ENCODE data around the gene TMX2.

The TMX2 gene

DNA sequence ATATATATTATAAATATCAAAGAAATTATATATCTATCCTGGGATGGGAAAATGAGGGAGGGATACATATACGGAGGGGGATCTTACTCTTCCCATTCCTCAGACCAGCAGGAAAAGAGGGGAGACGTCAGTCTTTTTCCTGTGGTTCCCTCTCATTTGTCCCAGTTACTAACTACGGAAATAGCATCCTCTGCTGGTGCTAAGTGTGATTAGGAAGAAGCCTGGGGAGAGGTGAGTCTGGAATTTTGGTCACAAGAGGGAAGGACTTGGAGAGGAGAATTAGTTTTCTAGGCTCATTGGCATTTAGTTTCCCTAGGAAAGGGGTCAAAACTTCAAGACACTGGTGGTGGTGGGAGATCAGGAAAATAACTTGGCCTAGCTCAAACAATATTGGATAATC, 12.0 kb upstream of the TMX2 start:
- TF ChIP-seq GATA2 (IDR thresholded peaks at IDR 0.05; ENCODE audit: low read depth, low read length), result no peak
- TF ChIP-seq GATA3 (IDR thresholded peaks at IDR 0.05; ENCODE audit: low read depth, low read length), result no peak

DNA sequence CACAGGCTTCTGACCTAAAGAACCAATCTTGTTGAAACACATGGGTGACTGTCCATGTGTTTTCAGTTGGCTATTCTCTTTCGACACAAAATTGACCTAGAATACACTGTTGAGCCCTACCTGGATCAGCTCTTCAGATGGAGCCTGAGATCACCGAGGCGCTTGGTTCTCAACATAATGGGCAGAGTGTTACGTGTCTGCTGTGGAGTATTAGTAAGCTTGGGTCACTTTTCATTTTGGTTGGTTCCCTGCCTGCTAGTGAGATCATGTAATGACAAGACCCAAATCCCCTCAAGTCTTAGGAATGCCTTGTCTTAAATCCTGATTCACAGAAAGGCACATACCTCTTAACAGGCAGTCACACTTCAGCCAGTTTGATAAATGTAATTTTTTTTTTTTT, 9.1 kb upstream of the TMX2 start:
- TF ChIP-seq GATA2 (IDR thresholded peaks at IDR 0.05; ENCODE audit: low read depth, low read length) (no peak), GATA3 (IDR thresholded peaks at IDR 0.05; ENCODE audit: low read depth, low read length) (no peak)

DNA sequence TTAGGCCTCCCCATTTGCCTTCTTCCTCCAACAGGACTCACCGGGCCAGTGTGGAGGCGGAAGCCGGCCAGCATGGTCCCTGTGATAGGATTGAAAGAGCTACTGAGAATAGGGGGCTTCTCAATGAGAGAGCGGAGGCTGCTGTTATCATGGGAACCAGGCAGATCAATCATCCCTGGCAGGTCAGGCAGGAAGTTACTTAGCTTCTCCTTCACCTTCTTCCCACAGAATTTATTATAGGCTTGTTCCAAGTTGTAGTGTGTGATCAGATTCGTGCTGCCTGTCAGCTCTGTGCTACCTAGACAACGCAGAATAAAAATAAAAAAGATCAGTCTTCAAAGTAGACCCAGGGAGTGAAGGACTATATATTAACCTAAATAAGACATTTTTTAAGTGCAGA, 7.5 kb upstream of the TMX2 start:
- no peak for TF ChIP-seq GATA3 (IDR thresholded peaks at IDR 0.05; ENCODE audit: low read depth, low read length)
- TF ChIP-seq GATA2 (IDR thresholded peaks at IDR 0.05; ENCODE audit: low read depth, low read length), result no peak

DNA sequence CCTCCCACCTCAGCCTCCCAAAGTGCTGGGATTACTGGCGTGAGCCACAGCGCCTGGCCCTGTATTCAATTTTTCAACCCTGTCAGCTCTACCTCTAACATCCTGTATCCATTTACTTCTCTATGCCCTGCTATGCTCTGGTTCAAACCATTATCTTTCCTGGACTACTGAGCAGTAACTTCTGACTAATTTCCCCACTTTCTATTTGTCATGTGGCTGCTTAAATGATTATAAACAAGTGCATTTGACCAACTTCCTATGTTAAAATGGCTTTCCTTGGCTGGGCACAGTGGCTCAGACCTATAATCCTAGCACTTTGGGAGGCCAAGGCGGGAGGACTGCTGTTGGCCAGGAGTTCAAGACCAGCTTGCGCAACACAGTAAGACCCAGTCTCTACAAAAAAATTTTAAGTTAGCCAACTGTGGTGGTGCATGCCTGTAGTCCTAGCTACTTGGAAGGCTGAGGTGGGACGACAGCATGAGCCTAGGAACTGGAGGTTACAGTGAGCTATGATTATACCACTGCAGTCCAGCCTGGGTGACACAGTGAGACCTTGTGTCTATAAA, 2.5 kb upstream of the TMX2 start:
- TF ChIP-seq GATA2 (IDR thresholded peaks at IDR 0.05; ENCODE audit: low read depth, low read length) (no peak), GATA3 (IDR thresholded peaks at IDR 0.05; ENCODE audit: low read depth, low read length) (no peak)

DNA sequence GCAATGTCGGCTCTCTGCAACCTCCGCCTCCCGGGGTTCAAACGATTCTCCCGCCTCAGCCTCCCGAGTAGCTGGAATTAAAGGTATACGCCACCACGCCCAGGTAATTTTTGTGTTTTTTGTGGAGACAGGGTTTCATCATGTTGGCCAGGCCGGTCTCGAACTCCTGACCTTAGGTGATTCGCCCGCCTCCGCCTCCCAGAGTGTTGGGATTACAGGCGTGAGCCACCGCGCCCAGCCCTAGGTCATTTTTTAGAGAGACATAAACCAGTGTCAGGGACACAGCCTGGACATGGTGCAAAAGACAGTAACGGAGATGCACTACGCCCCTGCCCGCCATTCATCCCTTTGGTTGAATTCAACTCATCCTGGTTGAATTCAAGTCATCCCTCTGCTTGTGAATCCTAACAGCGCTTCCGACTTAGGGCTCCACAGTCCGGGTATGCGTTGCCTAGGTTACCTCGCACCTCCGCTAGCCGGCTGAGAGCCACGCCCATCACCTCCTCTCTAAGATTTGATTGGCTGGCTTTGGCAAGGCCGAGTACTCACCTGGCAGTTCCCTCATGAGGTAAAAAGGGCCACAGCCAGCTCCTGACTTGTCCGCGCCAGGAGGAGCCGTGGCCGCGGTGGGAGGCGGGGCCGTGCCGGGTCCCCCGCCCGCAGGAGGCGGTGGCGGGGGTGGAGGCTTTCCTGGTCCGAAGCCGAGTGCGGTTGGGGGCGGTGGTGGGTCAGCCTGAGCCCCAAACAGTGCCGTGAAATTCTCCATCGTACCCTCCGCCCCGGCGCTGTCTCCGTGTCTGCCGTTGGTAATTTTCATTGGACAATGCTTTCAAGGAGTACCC, 758 bp upstream of the TMX2 start, which contains the start of gene MED19:
Gene MED19, minus strand, starts transcription at position 802 of the 842 bp plus-strand sequence. Its CDS starts 36 bp downstream, at position 766.
- TF ChIP-seq GATA3 (IDR thresholded peaks at IDR 0.05; ENCODE audit: low read depth, low read length) (no peak), GATA2 (IDR thresholded peaks at IDR 0.05; ENCODE audit: low read depth, low read length) (no peak)

DNA sequence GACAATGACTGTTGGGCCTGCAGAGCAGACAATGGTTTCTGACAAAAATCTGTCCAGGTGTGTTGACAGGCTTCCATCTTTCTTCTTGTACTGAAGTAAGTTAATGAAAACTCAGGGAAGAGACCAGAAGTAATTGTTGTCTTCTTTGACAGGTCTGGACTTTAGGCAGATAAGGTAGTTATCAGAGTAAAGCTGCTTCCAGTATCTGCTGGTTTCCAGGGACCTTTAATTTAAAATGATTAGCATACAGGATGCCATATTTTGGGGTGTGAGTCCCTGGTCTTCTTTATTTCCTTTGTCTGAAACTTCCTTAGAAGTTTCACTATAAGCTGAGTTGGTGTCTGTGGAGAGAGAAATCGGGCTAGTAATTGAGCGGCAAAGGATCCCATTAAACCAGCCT, 1.4 kb downstream of the TMX2 start:
- TF ChIP-seq GATA3 (IDR thresholded peaks at IDR 0.05; ENCODE audit: low read depth, low read length) (no peak), GATA2 (IDR thresholded peaks at IDR 0.05; ENCODE audit: low read depth, low read length) (no peak)

DNA sequence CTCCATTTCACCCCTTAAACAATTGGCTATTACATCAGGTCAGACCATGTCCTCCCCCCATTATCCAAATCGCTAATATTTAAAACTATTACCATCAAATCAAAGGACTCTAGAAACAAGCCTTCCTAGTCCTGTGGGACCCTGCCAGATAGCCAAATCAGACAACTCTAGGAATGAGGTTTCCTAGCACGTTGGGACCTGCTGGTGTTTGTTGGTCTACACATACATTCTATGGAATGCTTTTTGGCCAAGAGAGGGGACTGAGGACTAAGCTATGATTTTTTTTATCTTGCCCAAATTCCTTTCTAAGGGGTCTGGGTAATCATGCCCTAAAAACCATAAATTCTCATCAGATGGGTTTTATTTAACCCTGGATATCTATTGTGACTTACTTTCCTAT, 14.8 kb downstream of the TMX2 start:
- TF ChIP-seq GATA3 (IDR thresholded peaks at IDR 0.05; ENCODE audit: low read depth, low read length), result no peak
- TF ChIP-seq GATA2 (IDR thresholded peaks at IDR 0.05; ENCODE audit: low read depth, low read length), result no peak

DNA sequence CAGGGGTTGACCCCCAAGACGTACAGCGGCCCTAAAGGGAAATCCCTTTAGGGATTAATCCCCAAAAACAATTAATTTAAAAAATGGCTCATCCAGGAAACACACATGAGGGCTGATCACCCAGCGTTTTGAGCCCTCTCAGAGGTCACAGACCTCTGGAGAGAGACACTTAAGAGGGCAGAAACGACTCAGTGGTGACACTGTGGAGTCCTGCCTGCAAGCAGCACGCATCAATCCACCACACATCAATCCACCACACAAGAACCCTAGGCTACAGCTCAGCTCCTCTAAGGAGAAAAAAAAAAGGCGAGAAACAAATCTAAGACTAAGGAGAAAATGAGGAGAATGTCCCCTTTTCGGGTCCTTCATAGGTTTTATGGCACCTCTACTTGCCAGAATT, 16.4 kb downstream of the TMX2 start:
- TF ChIP-seq GATA3 (IDR thresholded peaks at IDR 0.05; ENCODE audit: low read depth, low read length), result no peak
- TF ChIP-seq GATA2 (IDR thresholded peaks at IDR 0.05; ENCODE audit: low read depth, low read length), result no peak

DNA sequence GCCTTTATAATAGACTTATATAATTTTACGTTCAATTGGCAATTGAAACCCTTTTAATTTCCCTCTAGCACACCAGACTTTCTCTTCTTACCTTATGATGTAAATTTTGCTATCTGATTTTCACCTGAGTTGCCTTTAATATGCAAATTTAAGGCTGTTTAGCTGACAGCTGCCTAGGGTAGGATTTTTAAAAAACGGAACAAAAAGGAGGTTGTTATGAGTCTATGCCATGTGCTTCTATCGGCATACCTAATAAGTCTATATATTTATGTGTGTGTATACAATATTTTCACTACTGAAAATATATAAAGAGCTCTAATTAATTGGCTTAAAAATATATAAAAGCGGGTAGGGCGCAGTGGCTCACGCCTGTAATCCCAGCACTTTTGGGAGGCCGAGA, 17.1 kb downstream of the TMX2 start:
- no peak for TF ChIP-seq GATA3 (IDR thresholded peaks at IDR 0.05; ENCODE audit: low read depth, low read length)
- TF ChIP-seq GATA2 (IDR thresholded peaks at IDR 0.05; ENCODE audit: low read depth, low read length), result no peak

DNA sequence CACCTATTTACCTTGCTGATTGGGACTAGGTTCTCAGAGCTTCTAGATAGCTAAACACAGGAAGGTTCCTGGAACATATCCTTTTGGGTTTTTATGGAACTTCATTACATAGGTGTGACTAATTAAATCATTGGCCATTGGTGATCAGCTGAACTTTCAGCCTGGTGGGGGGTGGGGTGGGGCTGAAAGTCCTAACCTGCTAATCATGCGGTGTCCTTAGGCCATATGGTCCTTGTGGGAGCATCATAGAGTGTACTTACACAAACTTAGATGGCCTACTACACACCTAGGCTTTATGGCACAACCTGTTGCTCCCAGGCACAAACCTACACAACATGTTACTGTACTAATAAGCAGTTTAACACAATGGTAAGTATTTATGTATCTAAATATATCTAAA, 20.3 kb downstream of the TMX2 start:
- no peak for TF ChIP-seq GATA2 (IDR thresholded peaks at IDR 0.05; ENCODE audit: low read depth, low read length)
- TF ChIP-seq GATA3 (IDR thresholded peaks at IDR 0.05; ENCODE audit: low read depth, low read length), result no peak

DNA sequence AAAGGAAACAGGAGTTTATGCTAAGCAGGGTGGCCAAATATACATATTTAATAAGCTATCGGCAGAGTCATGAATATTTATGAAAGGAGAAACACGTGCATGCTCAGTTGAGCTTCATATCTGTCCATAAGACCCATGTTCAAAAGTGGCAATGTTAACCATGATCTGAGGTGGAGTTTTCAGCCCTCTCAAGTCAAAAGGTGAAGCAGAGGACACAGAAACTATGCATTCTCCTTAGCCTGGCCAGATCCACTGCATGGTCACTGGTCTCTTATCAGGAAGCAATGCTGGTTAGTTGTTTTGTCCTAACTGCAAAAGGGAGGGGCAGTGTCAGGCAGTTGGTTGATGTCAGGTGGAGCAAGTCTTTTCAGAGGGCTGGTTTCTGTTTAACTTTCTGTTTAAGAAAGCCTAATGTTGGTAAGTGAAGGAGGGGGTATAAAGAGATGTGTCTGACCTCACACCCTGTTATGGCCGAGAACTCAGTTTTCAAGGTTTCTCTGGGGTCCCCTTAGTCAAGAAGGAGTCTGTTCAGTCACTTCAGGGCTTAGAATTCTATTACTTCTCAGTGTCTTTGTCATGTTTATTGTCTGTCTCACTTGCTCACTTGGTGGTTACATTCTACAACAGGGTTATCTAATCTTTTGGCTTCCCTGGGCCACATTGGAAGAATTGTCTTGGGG, 23.4 kb downstream of the TMX2 start:
- TF ChIP-seq GATA3 (IDR thresholded peaks at IDR 0.05; ENCODE audit: low read depth, low read length) (no peak), GATA2 (IDR thresholded peaks at IDR 0.05; ENCODE audit: low read depth, low read length) (no peak)

DNA sequence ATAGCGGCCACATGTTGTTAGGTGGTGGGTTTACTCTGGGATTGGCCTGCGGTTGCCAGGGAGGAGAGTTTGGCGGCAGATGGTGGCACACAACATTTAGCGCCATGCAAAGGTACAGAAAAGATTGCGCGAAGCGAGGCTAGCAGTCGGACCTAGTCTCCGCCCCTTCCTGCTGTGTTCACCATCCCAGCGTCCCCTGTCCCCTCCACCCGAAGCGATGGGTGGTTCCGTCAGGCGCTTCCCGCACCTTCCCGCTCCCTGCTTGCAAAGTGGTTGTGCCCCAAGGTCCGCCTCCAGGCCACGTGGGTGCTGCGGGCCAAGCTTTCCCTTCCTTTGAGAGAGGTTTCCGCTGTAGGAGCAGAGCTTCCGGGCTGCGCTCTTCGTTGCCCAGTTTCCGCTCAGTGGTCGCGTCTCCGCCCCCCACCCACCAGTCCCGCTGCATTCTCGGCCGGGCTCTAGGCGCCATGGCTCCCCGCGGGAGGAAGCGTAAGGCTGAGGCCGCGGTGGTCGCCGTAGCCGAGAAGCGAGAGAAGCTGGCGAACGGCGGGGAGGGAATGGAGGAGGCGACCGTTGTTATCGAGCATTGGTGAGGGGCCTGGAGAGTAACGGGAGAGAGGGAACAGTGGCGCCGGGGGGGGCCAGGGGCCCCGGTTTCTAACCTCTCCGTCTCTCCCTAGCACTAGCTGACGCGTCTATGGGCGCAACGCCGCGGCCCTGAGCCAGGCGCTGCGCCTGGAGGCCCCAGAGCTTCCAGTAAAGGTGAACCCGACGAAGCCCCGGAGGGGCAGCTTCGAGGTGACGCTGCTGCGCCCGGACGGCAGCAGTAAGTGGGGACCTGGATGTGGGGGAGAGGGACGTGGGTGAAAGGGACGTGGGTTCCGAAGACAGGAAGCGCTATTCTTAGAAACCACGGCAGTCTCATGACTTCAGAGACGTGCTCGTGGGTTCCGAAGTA, 29.0 kb downstream of the TMX2 start, which contains the start of gene SELENOH:
Gene SELENOH, plus strand, starts transcription at position 360 of the 955 bp plus-strand sequence. Its CDS starts 105 bp downstream, at position 465.
- TF ChIP-seq GATA3 (IDR thresholded peaks at IDR 0.05; ENCODE audit: low read depth, low read length) (no peak), GATA2 (IDR thresholded peaks at IDR 0.05; ENCODE audit: low read depth, low read length) (no peak)

DNA sequence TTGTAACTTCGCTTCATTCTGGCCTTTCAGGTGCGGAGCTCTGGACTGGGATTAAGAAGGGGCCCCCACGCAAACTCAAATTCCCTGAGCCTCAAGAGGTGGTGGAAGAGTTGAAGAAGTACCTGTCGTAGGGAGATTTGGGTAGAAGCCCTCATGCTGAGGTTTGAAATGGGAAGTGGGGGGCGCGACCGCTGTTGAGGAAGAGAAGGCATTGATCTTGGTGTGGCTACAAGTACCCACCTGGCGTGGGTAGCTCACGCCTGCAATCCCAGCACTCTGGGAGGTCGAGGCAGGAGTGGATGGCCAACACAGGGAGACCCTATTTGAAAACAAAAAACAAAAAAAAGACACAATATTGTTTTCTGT, 29.7 kb downstream of the TMX2 start:
- no peak for TF ChIP-seq GATA2 (IDR thresholded peaks at IDR 0.05; ENCODE audit: low read depth, low read length)
- TF ChIP-seq GATA3 (IDR thresholded peaks at IDR 0.05; ENCODE audit: low read depth, low read length), result no peak

DNA sequence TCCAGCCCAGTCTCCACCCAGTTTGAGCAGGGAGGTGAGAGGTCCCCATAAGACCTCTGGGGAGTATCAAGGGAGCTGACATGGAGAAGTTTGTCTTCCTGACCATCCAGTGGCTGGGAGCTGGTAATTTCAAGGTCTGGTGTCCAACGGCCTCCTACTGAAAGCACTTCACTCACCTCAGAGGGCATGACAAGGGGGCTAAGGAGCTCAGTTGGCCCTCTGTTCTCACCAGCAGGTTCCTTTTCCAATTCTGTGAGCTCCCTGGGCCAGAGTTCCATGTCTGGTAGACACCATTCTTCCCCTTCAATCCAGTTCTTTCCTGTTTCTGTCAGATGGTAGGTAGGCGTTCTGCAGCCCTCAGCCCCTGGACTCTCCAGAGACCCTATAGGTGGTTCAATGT, 32.0 kb downstream of the TMX2 start:
- TF ChIP-seq GATA3 (IDR thresholded peaks at IDR 0.05; ENCODE audit: low read depth, low read length) (no peak), GATA2 (IDR thresholded peaks at IDR 0.05; ENCODE audit: low read depth, low read length) (no peak)

All from SH-SY5Y (cell line).